CD4-positive, CD25-positive, alpha-beta regulatory T cell (primary cell): ENCODE measurements around the gene DTWD1. TPM values are rescaled to one million over a fixed set of nuclear protein-coding genes. Genes with fewer than 3 reads are reported as not detected.
"Not testable (repeated sequence)": the region's sequence is repeated elsewhere in the genome, so short reads cannot be mapped to it uniquely, and the experiment has no call there.

ENCODE experiments used
- ATAC-seq, 2 donors: fragments of 150-1000 bp; cut with Tn5 transposase; one replicate each; pipeline ENCODE4 v1.10.0; 2021; ENCODE audit warnings: low read depth in 2 of 2, moderate number of reproducible peaks in 2 of 2, moderate library complexity in 1 of 2
- DNase-seq, 3 donors: peaks; one replicate each; pipeline versions ENCODE4 v3.0.0 to v3.0.0-alpha.2; 2012 to 2022; ENCODE audit warnings: mixed read lengths in 1 of 3
- H3K27ac ChIP-seq: one replicate; pipeline ENCODE4 v1.7.0; 2013; ENCODE audit warnings: mild to moderate bottlenecking, low read length; ENCODE audit not compliant: insufficient read depth, poor library complexity, severe bottlenecking
- H3K27me3 ChIP-seq: one replicate; pipeline ENCODE4 v1.7.0; 2013; ENCODE audit warnings: low read length; ENCODE audit not compliant: control insufficient read depth, insufficient read depth
- H3K36me3 ChIP-seq: one replicate; pipeline ENCODE4 v1.7.0; 2013; ENCODE audit warnings: mild to moderate bottlenecking, low read length, moderate library complexity; ENCODE audit not compliant: control insufficient read depth, insufficient read depth
- H3K4me1 ChIP-seq: 2 replicates; pipeline ENCODE4 v1.7.0; 2013; ENCODE audit warnings: mild to moderate bottlenecking, low read length; ENCODE audit not compliant: insufficient read depth, control insufficient read depth, poor library complexity, severe bottlenecking
- H3K4me3 ChIP-seq: one replicate; pipeline ENCODE4 v1.7.0; 2013; ENCODE audit warnings: low read depth, mild to moderate bottlenecking, low read length, moderate library complexity
- H3K9me3 ChIP-seq, 2 experiments: 1 replicate in 1 of 2; 2 replicates in 1 of 2; pipeline ENCODE4 v1.7.0; 2013; ENCODE audit warnings: low read length in 2 of 2, mild to moderate bottlenecking in 1 of 2, moderate library complexity in 1 of 2; ENCODE audit not compliant: control insufficient read depth in 2 of 2
- H3K27ac Mint-ChIP-seq, 3 donors: one replicate each; pipeline ENCODE4 v1.8.0; 2020 to 2022; ENCODE audit warnings: mild to moderate bottlenecking in 3 of 3, mixed read lengths in 3 of 3, moderate library complexity in 2 of 3
- H3K27me3 Mint-ChIP-seq: one replicate; pipeline ENCODE4 v1.8.0; 2022; ENCODE audit warnings: mild to moderate bottlenecking, mixed read lengths
- H3K36me3 Mint-ChIP-seq: one replicate; pipeline ENCODE4 v1.8.0; 2020; ENCODE audit warnings: mixed read lengths
- H3K4me1 Mint-ChIP-seq, 4 donors: one replicate each; pipeline ENCODE4 v1.8.0; 2020 to 2022; ENCODE audit warnings: mixed read lengths in 4 of 4, mild to moderate bottlenecking in 1 of 4
- H3K4me3 Mint-ChIP-seq, 4 donors: one replicate each; pipeline ENCODE4 v1.8.0; 2020 to 2022; ENCODE audit warnings: mild to moderate bottlenecking in 4 of 4, mixed read lengths in 4 of 4, moderate library complexity in 3 of 4
- H3K9me3 Mint-ChIP-seq, 7 donors: one replicate each; pipeline ENCODE4 v1.8.0; 2020 to 2022; ENCODE audit warnings: mixed read lengths in 7 of 7, mild to moderate bottlenecking in 3 of 7, moderate library complexity in 2 of 7
- polyA plus RNA-seq, 4 donors: library from polyadenylated mRNA; unstranded; fragments of 300-500 nt; fragmentation: Illumina TruSeq; gene quantifications; one replicate each; pipeline ENCODE4 v1.2.3, GENCODE V29; 2021
- total RNA-seq: library from RNA; stranded (reverse); gene quantifications from one replicate; pipeline ENCODE4 v1.2.3, GENCODE V29; 2022

Gene DTWD1
- total and polyA plus RNA-seq, 5 donors from 2014 or later = 11.2 to 23.9 (median 18.6) TPM

- H3K9me3 ChIP-seq = peaks cover 15 to 17% of the 10 kb centered on the region in 2 experiments
- DNase-seq (no peak), ATAC-seq (no peak)
- H3K4me3 ChIP-seq = no peak overlapping the region
- Mint-ChIP-seq H3K4me1 (peaks cover 0 to 2% (median 0%) of the 10 kb centered on the region in 4 donors), H3K27ac (no peak overlapping the region), H3K36me3 (peaks cover 41% of the 10 kb centered on the region), H3K4me3 (no peak overlapping the region), H3K27me3 (no peaks in the 10 kb centered on the region), H3K9me3 (peaks cover 0 to 9% (median 5%) of the 10 kb centered on the region in 7 donors)
- H3K27me3 ChIP-seq = no peaks in the 10 kb centered on the region
- H3K36me3 ChIP-seq = peaks cover 2% of the 10 kb centered on the region
- no peak overlapping the region for H3K27ac ChIP-seq
- H3K4me1 ChIP-seq = no peaks in the 10 kb centered on the region
These were observed 10.5 kb upstream of the DTWD1 start for GRCh38 chr15:49610157-49610918.

GRCh38 chr15:49612240-49612639 is 8.6 kb upstream of the DTWD1 start:
- not testable (repeated sequence) for H3K27me3 ChIP-seq, ATAC-seq, H3K27ac ChIP-seq, H3K4me1 Mint-ChIP-seq, H3K27me3 Mint-ChIP-seq, H3K4me3 Mint-ChIP-seq, H3K4me3 ChIP-seq, H3K36me3 ChIP-seq, H3K4me1 ChIP-seq, DNase-seq, H3K27ac Mint-ChIP-seq
- peaks cover 37% of the 10 kb centered on the region for H3K36me3 Mint-ChIP-seq
- peaks cover 0 to 15% (median 6%) of the 10 kb centered on the region in 7 donors for H3K9me3 Mint-ChIP-seq
- peaks cover 15 to 20% of the 10 kb centered on the region in 2 experiments for H3K9me3 ChIP-seq

GRCh38 chr15:49619226-49619625 is 1.6 kb upstream of the DTWD1 start:
- DNase-seq (no peak), ATAC-seq (no peak)
- Mint-ChIP-seq H3K4me3 (peak overlapping the region in 3 of 4 donors; percentile 2 to 98 (median 29)), H3K9me3 (peaks cover 0 to 15% (median 6%) of the 10 kb centered on the region in 7 donors), H3K27me3 (peaks cover 5% of the 10 kb centered on the region), H3K36me3 (peaks cover 31% of the 10 kb centered on the region), H3K4me1 (peaks cover 36 to 48% (median 45%) of the 10 kb centered on the region in 4 donors), H3K27ac (peak overlapping the region in 1 of 3 donors; percentile 99)
- H3K27ac ChIP-seq = peak overlapping the region; percentile 89
- H3K4me1 ChIP-seq = peaks cover 26% of the 10 kb centered on the region
- H3K9me3 ChIP-seq = peaks cover 8 to 13% of the 10 kb centered on the region in 2 experiments
- H3K4me3 ChIP-seq = peak overlapping the region; percentile 86
- no peaks in the 10 kb centered on the region for H3K36me3 ChIP-seq
- no peaks in the 10 kb centered on the region for H3K27me3 ChIP-seq

GRCh38 chr15:49620199-49620598 is 649 bp upstream of the DTWD1 start:
- Histone ChIP-seq H3K27me3 (no peaks in the 10 kb centered on the region), H3K27ac (peak overlapping the region; percentile 89), H3K9me3 (peaks cover 0 to 4% of the 10 kb centered on the region in 2 experiments), H3K4me3 (peak overlapping the region; percentile 86), H3K4me1 (peaks cover 26% of the 10 kb centered on the region), H3K36me3 (peaks cover 5% of the 10 kb centered on the region)
- peaks cover 29% of the 10 kb centered on the region for H3K36me3 Mint-ChIP-seq
- H3K27me3 Mint-ChIP-seq = peaks cover 5% of the 10 kb centered on the region
- H3K27ac Mint-ChIP-seq = peak overlapping the region; percentile 97 to 99 (median 98)
- H3K4me3 Mint-ChIP-seq = peak overlapping the region; percentile 98 to 100 (median 98)
- peaks cover 38 to 48% (median 45%) of the 10 kb centered on the region in 4 donors for H3K4me1 Mint-ChIP-seq
- H3K9me3 Mint-ChIP-seq = peaks cover 0 to 13% (median 2%) of the 10 kb centered on the region in 7 donors
- no peak for ATAC-seq
- no peak for DNase-seq

- ATAC-seq (no peak), DNase-seq (peak in 2 of 3 donors; percentile 1 to 23)
- H3K9me3 Mint-ChIP-seq = peaks cover 0 to 11% (median 1%) of the 10 kb centered on the region in 7 donors
- H3K4me1 ChIP-seq = peaks cover 26% of the 10 kb centered on the region
- peaks cover 15% of the 10 kb centered on the region for H3K36me3 ChIP-seq
- peak overlapping the region; percentile 98 to 100 (median 98) for H3K4me3 Mint-ChIP-seq
- H3K4me3 ChIP-seq = peak overlapping the region; percentile 91
- H3K4me1 Mint-ChIP-seq = peaks cover 36 to 50% (median 45%) of the 10 kb centered on the region in 4 donors
- peak overlapping the region; percentile 14 to 99 (median 51) for H3K27ac Mint-ChIP-seq
- peak overlapping the region; percentile 89 for H3K27ac ChIP-seq
- no peaks in the 10 kb centered on the region for H3K9me3 ChIP-seq
- peaks cover 5% of the 10 kb centered on the region for H3K27me3 Mint-ChIP-seq
- H3K36me3 Mint-ChIP-seq = peaks cover 31% of the 10 kb centered on the region
- no peaks in the 10 kb centered on the region for H3K27me3 ChIP-seq
These were observed 558 bp downstream of the DTWD1 start for GRCh38 chr15:49621401-49621811.

GRCh38 chr15:49621887-49622286 is 1.0 kb downstream of the DTWD1 start:
- Mint-ChIP-seq H3K27ac (peak overlapping the region; percentile 14 to 99 (median 51)), H3K9me3 (peaks cover 0 to 9% (median 0%) of the 10 kb centered on the region in 7 donors), H3K4me3 (peak overlapping the region; percentile 98 to 100 (median 98)), H3K27me3 (peaks cover 5% of the 10 kb centered on the region), H3K36me3 (peaks cover 28% of the 10 kb centered on the region), H3K4me1 (peaks cover 36 to 50% (median 45%) of the 10 kb centered on the region in 4 donors)
- H3K9me3 ChIP-seq = no peaks in the 10 kb centered on the region
- peaks cover 16% of the 10 kb centered on the region for H3K36me3 ChIP-seq
- DNase-seq = peak in 1 of 3 donors; percentile 4
- H3K4me3 ChIP-seq = peak overlapping the region; percentile 91
- H3K27me3 ChIP-seq = no peaks in the 10 kb centered on the region
- H3K4me1 ChIP-seq = peaks cover 26% of the 10 kb centered on the region
- no peak for ATAC-seq
- peak overlapping the region; percentile 89 for H3K27ac ChIP-seq

- H3K4me3 ChIP-seq = no peak overlapping the region
- H3K27ac Mint-ChIP-seq = no peak overlapping the region
These were observed 1.7 kb downstream of the DTWD1 start for GRCh38 chr15:49622561-49622960.

More at GRCh38 chr15:49622561-49622960, 1.7 kb downstream of the DTWD1 start:
- no peaks in the 10 kb centered on the region for H3K9me3 ChIP-seq
- H3K4me1 Mint-ChIP-seq = peaks cover 36 to 50% (median 45%) of the 10 kb centered on the region in 4 donors
- H3K9me3 Mint-ChIP-seq = peaks cover 0 to 9% (median 0%) of the 10 kb centered on the region in 7 donors
- H3K36me3 ChIP-seq = peaks cover 20% of the 10 kb centered on the region
- peaks cover 28% of the 10 kb centered on the region for H3K36me3 Mint-ChIP-seq
- H3K4me1 ChIP-seq = peaks cover 26% of the 10 kb centered on the region
- ATAC-seq = no peak
- H3K4me3 Mint-ChIP-seq = peak overlapping the region; percentile 98 to 100 (median 98)
- H3K27ac ChIP-seq = no peak overlapping the region
- DNase-seq = no peak
- no peaks in the 10 kb centered on the region for H3K27me3 ChIP-seq
- peaks cover 5% of the 10 kb centered on the region for H3K27me3 Mint-ChIP-seq
